ENCODE measurements around the gene DGKD. TPM values are rescaled to one million over a fixed set of nuclear protein-coding genes. Genes with fewer than 3 reads are reported as not detected.
A peak's percentile ranks its signal among the peaks of the same experiment; 100 is the strongest.

DGKD gene
- total and polyA plus RNA-seq, 9 of the 15 experiments (the other 6 are each of a cell fraction or from before 2014, with no cell fraction given): 0.52 to 29.5 (median 10.6) TPM

- Histone ChIP-seq H3K9me1 (ENCODE audit: control insufficient read depth, insufficient read depth, low read length) (no peaks in the 10 kb centered on the region), H3K9me3 (replicated peaks; ENCODE audit: control insufficient read depth, insufficient read depth, low read depth, low read length) (no peaks in the 10 kb centered on the region), H3K27me3 (ENCODE audit: control insufficient read depth in 2 of 2, insufficient read depth in 2 of 2, low read length in 2 of 2) (no peaks in the 10 kb centered on the region), H3K9ac (ENCODE audit: insufficient read depth in 1 of 2, low read depth in 2 of 2, low read length in 2 of 2) (no peak overlapping the region; a peak in 1 of 4 replicates), H3K36me3 (ENCODE audit: control insufficient read depth, insufficient read depth, low read length) (peaks cover 8% of the 10 kb centered on the region; the same call in 1 of the 3 replicates), H3K27ac (ENCODE audit: extremely low read depth, low read depth, low read length) (no peak overlapping the region; the same call in 2 of the 3 replicates), H2AFZ (ENCODE audit: low read depth, low read length) (no peak overlapping the region), H3K4me3 (no peak overlapping the region), H4K20me1 (replicated peaks; ENCODE audit: control insufficient read depth, insufficient read depth, low read length) (peaks cover 5% of the 10 kb centered on the region; the same call in 1 of the 2 replicates), H3K4me2 (ENCODE audit: insufficient read depth, low read length) (peak overlapping the region; percentile 13; the same call in 1 of the 2 replicates), H3K4me1 (replicated peaks in 1 of 2; ENCODE audit: control insufficient read depth in 2 of 2, insufficient read depth in 2 of 2, low read length in 2 of 2) (peaks cover 10 to 17% of the 10 kb centered on the region in 2 experiments; a peak in 3 of 5 replicates), H3K79me2 (ENCODE audit: control insufficient read depth, insufficient read depth, low read length) (peaks cover 39% of the 10 kb centered on the region)
- ChIA-PET CTCF (ENCODE audit: low intra/inter-chr PET ratio) (no interaction called here), POLR2A (interaction anchor here (0.6 to 1.2 kb wide), 2 partner anchors 17 to 1156 kb away, joined by 3 to 4 read pairs; no protein-coding TSS in a partner anchor)
- no TSS peak for BruUV-seq (replicated peaks)
- FAIRE-seq (no peak), ATAC-seq (peak; percentile 18), DNase-seq (ENCODE audit: extremely low read depth in 1 of 4, low spot score in 3 of 4) (no peak)
- in situ Hi-C loops (cut with MboI): no loop called here
- 30% methylated on average over 7 of the region's 7 CpGs for WGBS (ENCODE audit: insufficient coverage, low coverage, missing lambda C conversion rate)
- intact Hi-C loops (cut with micrococcal nuclease): no loop called here
- no peak for TF ChIP-seq ARID3A (IDR thresholded peaks at IDR 0.05; ENCODE audit: borderline replicate concordance, low read depth, low read length)
- TF ChIP-seq POLR2AphosphoS5 (IDR thresholded peaks at IDR 0.05; ENCODE audit: control insufficient read depth, insufficient read depth, low read depth, low read length): no peak
- TF ChIP-seq ZNF124 (CRISPR knock-in tag; IDR thresholded peaks at IDR 0.05): no peak
- TF ChIP-seq ZNF282 (CRISPR knock-in tag; IDR thresholded peaks at IDR 0.05): no peak
- TF ChIP-seq TFAM (CRISPR knock-in tag; conservative IDR thresholded peaks at IDR 0.05): no peak
- no peak for TF ChIP-seq MED1 (CRISPR knock-in tag; IDR thresholded peaks at IDR 0.05; ENCODE audit: borderline replicate concordance)
- TF ChIP-seq PHF21A (IDR thresholded peaks at IDR 0.05; ENCODE audit: borderline replicate concordance, low read depth): no peak
Measured at GRCh38 chr2:233361297-233361696, 7.0 kb downstream of the DGKD start.
